CD4-positive, alpha-beta memory T cell (primary cell): Measurements from ENCODE around the gene CALM1. TPM values are rescaled to one million over a fixed set of nuclear protein-coding genes. Genes with fewer than 3 reads are reported as not detected.

Experiments used
- CTCF ChIA-PET: fragments of 350-600 bp; sonication (Branson Sonifier 250); formaldehyde crosslinking; loops from one replicate; lab custom pipeline; 2021; ENCODE audit warnings: inconsistent platforms; ENCODE audit not compliant: partially characterized antibody; lab: Charles Lee
- POLR2A ChIA-PET: fragments of 350-600 bp; sonication (Branson Sonifier 250); formaldehyde crosslinking; loops from one replicate; lab custom pipeline; 2021; ENCODE audit not compliant: partially characterized antibody; lab: Charles Lee
- DNase-seq, 5 donors: peaks; one replicate each; pipeline versions ENCODE4 v3.0.0 to v3.0.0-alpha.2; 2020 to 2022; ENCODE audit warnings: mixed read lengths in 1 of 5
- H3K27ac ChIP-seq: one replicate; pipeline ENCODE4 v1.7.0; 2013; ENCODE audit warnings: low read depth, low read length
- H3K27me3 ChIP-seq: 2 replicates; pipeline ENCODE4 v1.7.0; 2013; ENCODE audit warnings: mild to moderate bottlenecking, low read length, moderate library complexity; ENCODE audit not compliant: insufficient read depth
- H3K36me3 ChIP-seq: 2 replicates; pipeline ENCODE4 v1.7.0; 2013; ENCODE audit warnings: mild to moderate bottlenecking, low read length, moderate library complexity; ENCODE audit not compliant: insufficient read depth
- H3K4me1 ChIP-seq: 2 replicates; pipeline ENCODE4 v1.7.0; 2013; ENCODE audit warnings: mild to moderate bottlenecking, low read length, moderate library complexity; ENCODE audit not compliant: insufficient read depth
- H3K4me3 ChIP-seq, 2 donors: one replicate each; pipeline ENCODE4 v1.7.0; 2013; ENCODE audit warnings: low read length in 2 of 2, mild to moderate bottlenecking in 1 of 2
- H3K9me3 ChIP-seq, 2 donors: one replicate each; pipeline ENCODE4 v1.7.0; 2013; ENCODE audit warnings: low read length in 2 of 2, control low read depth in 1 of 2; ENCODE audit not compliant: control insufficient read depth in 1 of 2
- H3K27ac Mint-ChIP-seq, 7 donors: one replicate each; pipeline ENCODE4 v1.8.0; 2020 to 2021; ENCODE audit warnings: mixed read lengths in 7 of 7, mild to moderate bottlenecking in 6 of 7, inconsistent platforms in 3 of 7, moderate library complexity in 3 of 7
- H3K27me3 Mint-ChIP-seq, 2 donors: one replicate each; pipeline ENCODE4 v1.8.0; 2020 to 2021; ENCODE audit warnings: mixed read lengths in 2 of 2
- H3K36me3 Mint-ChIP-seq, 2 donors: one replicate each; pipeline ENCODE4 v1.8.0; 2020 to 2021; ENCODE audit warnings: mixed read lengths in 2 of 2, inconsistent platforms in 1 of 2, mild to moderate bottlenecking in 1 of 2
- H3K4me1 Mint-ChIP-seq, 4 donors: one replicate each; pipeline ENCODE4 v1.8.0; 2020 to 2021; ENCODE audit warnings: mixed read lengths in 4 of 4, mild to moderate bottlenecking in 1 of 4
- H3K4me3 Mint-ChIP-seq, 8 donors: one replicate each; pipeline ENCODE4 v1.8.0; 2020 to 2021; ENCODE audit warnings: mixed read lengths in 8 of 8, mild to moderate bottlenecking in 7 of 8, moderate library complexity in 6 of 8, inconsistent platforms in 3 of 8
- H3K9me3 Mint-ChIP-seq, 8 donors: one replicate each; pipeline ENCODE4 v1.8.0; 2020 to 2021; ENCODE audit warnings: mixed read lengths in 8 of 8, mild to moderate bottlenecking in 5 of 8, inconsistent platforms in 3 of 8, moderate library complexity in 1 of 8
- intact Hi-C: fragments of 100-400 bp; cut with micrococcal nuclease; formaldehyde crosslinking; loops from one replicate; pipeline ENCODE4 v1.15.1; 2023
- polyA plus RNA-seq, 2 donors: library from polyadenylated mRNA; unstranded; fragments of 300-500 nt; fragmentation: Illumina TruSeq; gene quantifications; one replicate each; pipeline ENCODE4 v1.2.3, GENCODE V29; 2021
- total RNA-seq, 2 experiments: library from RNA; stranded (reverse); gene quantifications; one replicate each; pipeline ENCODE4 v1.2.3, GENCODE V29; 2021

CALM1 gene
- total and polyA plus RNA-seq, 4 experiments from 2014 or later: 693 to 3,289 (median 1,711) TPM

GRCh38 chr14:90399541-90400444 lies 3.0 kb downstream of the CALM1 start:
- Histone ChIP-seq H3K4me3 (peak overlapping the region; percentile 71 to 88), H3K36me3 (peaks cover 50% of the 10 kb centered on the region), H3K4me1 (peaks cover 59% of the 10 kb centered on the region), H3K27ac (peak overlapping the region; percentile 87), H3K9me3 (no peaks in the 10 kb centered on the region), H3K27me3 (no peaks in the 10 kb centered on the region)
- ChIA-PET CTCF (interaction anchor here (0.6 to 9.3 kb wide), 23 partner anchors 9 to 1727 kb away, joined by 3 to 119 read pairs (median 5); no protein-coding TSS in a partner anchor), POLR2A (interaction anchor here (1.0 to 18.5 kb wide), 8 partner anchors 9 to 1707 kb away, joined by 3 to 1009 read pairs (median 5); partner anchors contain the start of genes ATXN3 and NRDE2)
- H3K4me1 Mint-ChIP-seq: peaks cover 34 to 70% (median 53%) of the 10 kb centered on the region in 4 donors
- intact Hi-C loops: loop anchor here (1.0 to 5.0 kb wide), 7 partner anchors 30 to 1018 kb away; partner anchors contain the start of genes CCDC88C, NRDE2 and RPS6KA5
- peaks cover 60 to 70% of the 10 kb centered on the region in 2 donors for H3K36me3 Mint-ChIP-seq
- H3K9me3 Mint-ChIP-seq: peaks cover 0 to 13% (median 0%) of the 10 kb centered on the region in 8 donors
- peak overlapping the region; percentile 98 to 99 (median 99) for H3K27ac Mint-ChIP-seq
- DNase-seq: peak; percentile 83 to 91 (median 87)
- peaks cover 0 to 5% of the 10 kb centered on the region in 2 donors for H3K27me3 Mint-ChIP-seq
- peak overlapping the region; percentile 95 to 99 (median 98) for H3K4me3 Mint-ChIP-seq

DNA sequence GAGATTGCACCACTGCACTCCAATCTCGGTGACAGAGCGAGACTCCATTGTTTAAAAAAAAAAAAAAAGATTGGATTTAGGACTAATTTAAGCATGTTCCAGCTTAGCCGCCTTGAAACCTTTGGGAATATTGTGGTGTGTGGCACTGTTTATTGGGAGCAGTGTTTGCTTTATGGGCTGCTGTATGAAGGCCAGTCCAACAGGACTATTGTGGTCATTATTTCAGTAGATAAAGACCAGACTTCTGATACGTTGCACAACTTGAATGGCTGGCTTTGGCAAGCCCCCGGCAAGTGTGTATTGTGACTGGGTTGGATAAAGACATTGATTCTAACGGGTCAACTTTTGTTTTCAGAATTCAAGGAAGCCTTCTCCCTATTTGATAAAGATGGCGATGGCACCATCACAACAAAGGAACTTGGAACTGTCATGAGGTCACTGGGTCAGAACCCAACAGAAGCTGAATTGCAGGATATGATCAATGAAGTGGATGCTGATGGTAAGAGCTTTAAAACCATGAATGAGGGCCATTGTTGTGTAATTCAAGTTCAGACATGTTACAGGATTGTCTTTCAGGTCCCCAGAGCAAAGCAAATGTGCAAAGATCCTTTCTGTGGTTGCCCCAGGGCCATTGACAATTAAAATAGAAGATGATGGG lies 4.2 kb downstream of the CALM1 start:
- H3K4me3 ChIP-seq: no peak overlapping the region
- H3K27me3 Mint-ChIP-seq: peaks cover 0 to 5% of the 10 kb centered on the region in 2 donors
- peaks cover 38 to 76% (median 59%) of the 10 kb centered on the region in 4 donors for H3K4me1 Mint-ChIP-seq
- ChIA-PET CTCF (interaction anchor here (0.6 to 9.3 kb wide), 8 partner anchors 8 to 1712 kb away, joined by 3 to 119 read pairs (median 4); no protein-coding TSS in a partner anchor), POLR2A (interaction anchor here (1.3 to 18.5 kb wide), 6 partner anchors 7 to 357 kb away, joined by 3 to 1009 read pairs (median 8); partner anchors contain the start of genes NRDE2 and PSMC1)
- H3K4me3 Mint-ChIP-seq: peak overlapping the region in 6 of 8 donors; percentile 69 to 99 (median 98)
- peaks cover 0 to 13% (median 0%) of the 10 kb centered on the region in 8 donors for H3K9me3 Mint-ChIP-seq
- peaks cover 58% of the 10 kb centered on the region for H3K4me1 ChIP-seq
- H3K36me3 ChIP-seq: peaks cover 63% of the 10 kb centered on the region
- peak overlapping the region; percentile 57 to 99 (median 77) for H3K27ac Mint-ChIP-seq
- intact Hi-C loops: no loop called here
- peak overlapping the region; percentile 87 for H3K27ac ChIP-seq
- no peak for DNase-seq
- H3K9me3 ChIP-seq: no peaks in the 10 kb centered on the region
- H3K27me3 ChIP-seq: no peaks in the 10 kb centered on the region
- H3K36me3 Mint-ChIP-seq: peaks cover 73 to 82% of the 10 kb centered on the region in 2 donors

DNA sequence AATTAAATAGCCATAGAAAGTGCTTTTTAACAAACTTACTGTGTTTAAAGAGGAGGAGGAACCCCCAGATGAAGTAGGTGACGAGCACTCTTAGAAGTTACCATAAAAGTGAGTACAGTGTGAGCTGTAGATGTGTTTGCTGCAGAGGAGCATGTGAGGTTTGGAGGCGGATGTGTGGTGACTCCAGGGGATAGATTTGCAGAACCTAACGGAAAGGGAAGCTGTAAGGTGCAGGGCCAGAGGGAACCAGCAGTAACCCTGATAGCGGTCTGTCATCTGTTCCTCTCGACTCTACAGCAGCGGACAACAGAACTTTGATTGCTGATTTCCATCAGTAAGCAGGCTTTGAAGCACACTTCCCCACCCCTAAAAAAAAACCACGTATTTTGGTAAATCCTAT lies 5.2 kb downstream of the CALM1 start:
- H3K27me3 Mint-ChIP-seq: peaks cover 0 to 5% of the 10 kb centered on the region in 2 donors
- H3K4me3 ChIP-seq: no peak overlapping the region
- H3K27ac Mint-ChIP-seq: peak overlapping the region; percentile 6 to 99 (median 79)
- peaks cover 0 to 10% (median 0%) of the 10 kb centered on the region in 8 donors for H3K9me3 Mint-ChIP-seq
- H3K27ac ChIP-seq: no peak overlapping the region
- peaks cover 70% of the 10 kb centered on the region for H3K36me3 ChIP-seq
- peaks cover 41 to 79% (median 60%) of the 10 kb centered on the region in 4 donors for H3K4me1 Mint-ChIP-seq
- H3K27me3 ChIP-seq: no peaks in the 10 kb centered on the region
- intact Hi-C loops: no loop called here
- no peaks in the 10 kb centered on the region for H3K9me3 ChIP-seq
- ChIA-PET CTCF (interaction anchor here (1.2 to 9.3 kb wide), 6 partner anchors 11 to 295 kb away, joined by 3 to 119 read pairs (median 4); no protein-coding TSS in a partner anchor), POLR2A (interaction anchor here (0.7 to 18.5 kb wide), 5 partner anchors 17 to 361 kb away, joined by 3 to 1009 read pairs (median 5); partner anchors contain the start of genes NRDE2 and PSMC1)
- DNase-seq: no peak
- peak overlapping the region; percentile 25 to 99 (median 60) for H3K4me3 Mint-ChIP-seq
- H3K4me1 ChIP-seq: peaks cover 54% of the 10 kb centered on the region
- peaks cover 81 to 87% of the 10 kb centered on the region in 2 donors for H3K36me3 Mint-ChIP-seq

- peaks cover 0 to 3% of the 10 kb centered on the region in 2 donors for H3K27me3 Mint-ChIP-seq
- Histone ChIP-seq H3K4me1 (peaks cover 54% of the 10 kb centered on the region), H3K27ac (no peak overlapping the region), H3K4me3 (no peak overlapping the region), H3K36me3 (peaks cover 70% of the 10 kb centered on the region), H3K27me3 (no peaks in the 10 kb centered on the region), H3K9me3 (no peaks in the 10 kb centered on the region)
- ChIA-PET CTCF (interaction anchor here (0.6 to 9.3 kb wide), 6 partner anchors 12 to 294 kb away, joined by 3 to 119 read pairs (median 4); no protein-coding TSS in a partner anchor), POLR2A (interaction anchor here (1.6 to 18.5 kb wide), 4 partner anchors 13 to 355 kb away, joined by 3 to 1009 read pairs (median 10); partner anchors contain the start of gene PSMC1)
- H3K4me3 Mint-ChIP-seq: peak overlapping the region in 3 of 8 donors; percentile 9 to 32 (median 20)
- no peak for DNase-seq
- peaks cover 81 to 90% of the 10 kb centered on the region in 2 donors for H3K36me3 Mint-ChIP-seq
- peaks cover 41 to 79% (median 61%) of the 10 kb centered on the region in 4 donors for H3K4me1 Mint-ChIP-seq
- peaks cover 0 to 8% (median 0%) of the 10 kb centered on the region in 8 donors for H3K9me3 Mint-ChIP-seq
- intact Hi-C loops: no loop called here
- H3K27ac Mint-ChIP-seq: peak overlapping the region in 5 of 7 donors; percentile 42 to 99 (median 72)
Observed at GRCh38 chr14:90403065-90403464, 6.2 kb downstream of the CALM1 start.

- intact Hi-C loops: no loop called here
- Mint-ChIP-seq H3K9me3 (peaks cover 0 to 5% (median 0%) of the 10 kb centered on the region in 8 donors), H3K27me3 (no peaks in the 10 kb centered on the region), H3K27ac (peak overlapping the region in 6 of 7 donors; percentile 12 to 84 (median 64)), H3K4me3 (no peak overlapping the region), H3K4me1 (peaks cover 42 to 72% (median 49%) of the 10 kb centered on the region in 4 donors), H3K36me3 (peaks cover 68 to 76% of the 10 kb centered on the region in 2 donors)
- ChIA-PET POLR2A (interaction anchor here (0.8 to 18.5 kb wide), 4 partner anchors 8 to 149 kb away, joined by 4 to 1009 read pairs (median 15); partner anchors contain the start of genes CALM1 and PSMC1), CTCF (interaction anchor here (9.3 kb wide), 1 partner anchor 21 kb away, joined by 119 read pairs; no protein-coding TSS in a partner anchor)
- H3K4me3 ChIP-seq: no peak overlapping the region
- H3K36me3 ChIP-seq: peaks cover 67% of the 10 kb centered on the region
- H3K27ac ChIP-seq: no peak overlapping the region
- DNase-seq: no peak
- no peaks in the 10 kb centered on the region for H3K27me3 ChIP-seq
- no peaks in the 10 kb centered on the region for H3K9me3 ChIP-seq
- H3K4me1 ChIP-seq: peaks cover 40% of the 10 kb centered on the region
Observed at GRCh38 chr14:90405101-90405500, 8.3 kb downstream of the CALM1 start.

GRCh38 chr14:90405755-90406154 lies 8.9 kb downstream of the CALM1 start:
- H3K27ac ChIP-seq: no peak overlapping the region
- H3K9me3 ChIP-seq: no peaks in the 10 kb centered on the region
- H3K4me3 Mint-ChIP-seq: no peak overlapping the region
- peaks cover 38 to 68% (median 43%) of the 10 kb centered on the region in 4 donors for H3K4me1 Mint-ChIP-seq
- no peaks in the 10 kb centered on the region for H3K27me3 Mint-ChIP-seq
- peaks cover 61% of the 10 kb centered on the region for H3K36me3 ChIP-seq
- H3K9me3 Mint-ChIP-seq: peaks cover 0 to 5% (median 0%) of the 10 kb centered on the region in 8 donors
- no peaks in the 10 kb centered on the region for H3K27me3 ChIP-seq
- peak overlapping the region; percentile 12 to 88 (median 71) for H3K27ac Mint-ChIP-seq
- ChIA-PET POLR2A (interaction anchor here (0.7 to 18.5 kb wide), 3 partner anchors 9 to 21 kb away, joined by 3 to 1009 read pairs (median 26); partner anchors contain the start of gene CALM1), CTCF (interaction anchor here (1.0 to 9.3 kb wide), 2 partner anchors 21 to 291 kb away, joined by 3 to 119 read pairs; no protein-coding TSS in a partner anchor)
- H3K4me3 ChIP-seq: no peak overlapping the region
- H3K4me1 ChIP-seq: peaks cover 34% of the 10 kb centered on the region
- DNase-seq: no peak
- peaks cover 61 to 69% of the 10 kb centered on the region in 2 donors for H3K36me3 Mint-ChIP-seq
- intact Hi-C loops: no loop called here
